GM18519 (cell line): Measurements from ENCODE around the gene DDX39A.
"Not testable (repeated sequence)": the region's sequence is repeated elsewhere in the genome, so short reads cannot be mapped to it uniquely, and the experiment has no call there.

Source experiments
- ATAC-seq: cut with Tn5 transposase; IDR thresholded peaks from one replicate; pipeline ENCODE4 v1.9.1; 2021; ENCODE audit warnings: mild to moderate bottlenecking, moderate library complexity; ENCODE audit not compliant: unreplicated experiment, low FRiP score

The DDX39A gene

DNA sequence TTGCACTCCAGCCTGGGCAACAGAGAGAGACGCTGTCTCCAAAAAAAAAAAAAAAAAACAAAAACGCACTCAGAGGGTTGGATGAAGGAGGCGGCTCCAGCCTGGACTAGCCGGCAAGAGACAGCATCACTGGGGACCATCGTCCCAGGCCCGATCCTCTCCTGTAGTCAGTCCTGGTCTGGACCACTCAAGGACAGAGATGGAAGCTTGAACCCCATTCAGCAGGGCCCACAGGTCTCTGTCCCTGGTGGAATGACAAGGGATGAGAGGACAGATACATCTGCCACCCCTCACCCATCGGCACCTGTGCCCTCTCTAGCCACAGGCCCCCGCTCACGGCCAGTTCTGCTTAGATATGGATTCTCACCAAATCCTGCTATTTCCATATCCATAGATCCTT, 23.9 kb downstream of the DDX39A start:
- no peak for ATAC-seq

DNA sequence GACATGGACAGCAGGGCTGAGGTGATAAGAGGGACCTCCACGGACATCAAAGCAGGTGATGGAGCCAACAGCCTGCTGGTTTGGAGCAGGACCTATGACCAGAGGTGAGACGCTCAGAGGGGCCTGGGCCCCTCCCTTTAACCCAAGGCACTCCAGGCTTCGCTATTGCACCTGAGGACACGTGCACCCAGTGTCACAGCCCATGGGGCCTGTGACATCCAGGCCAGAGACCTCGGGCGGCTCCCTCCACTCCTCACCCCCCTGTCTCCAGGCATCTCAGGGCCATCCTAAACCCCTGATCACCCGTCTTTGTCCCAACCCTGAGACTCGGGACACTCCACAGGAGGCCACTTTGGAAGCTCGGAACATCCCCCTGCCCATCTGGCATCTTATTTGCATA, 25.0 kb downstream of the DDX39A start:
- no peak for ATAC-seq

DNA sequence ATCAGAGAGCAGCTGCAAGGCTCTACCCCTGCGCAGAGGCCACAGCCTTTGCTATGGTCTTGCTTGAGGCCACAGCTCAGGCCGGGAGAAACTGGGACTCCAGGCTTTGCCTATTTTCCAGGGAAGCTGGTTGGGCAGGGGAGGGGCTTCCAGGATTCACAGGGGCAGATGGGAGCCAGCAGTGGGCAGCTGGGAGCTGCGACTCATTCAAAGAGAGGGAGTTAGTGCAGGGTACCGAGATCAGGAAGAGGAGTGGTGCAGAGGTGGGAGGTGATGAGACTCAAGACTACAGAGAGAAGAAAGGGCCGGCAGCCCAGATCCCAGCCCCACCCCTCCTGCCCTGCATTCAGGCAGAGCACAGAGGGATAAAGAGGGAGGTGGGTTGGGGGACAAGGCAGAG, 25.8 kb downstream of the DDX39A start:
- no peak for ATAC-seq

DNA sequence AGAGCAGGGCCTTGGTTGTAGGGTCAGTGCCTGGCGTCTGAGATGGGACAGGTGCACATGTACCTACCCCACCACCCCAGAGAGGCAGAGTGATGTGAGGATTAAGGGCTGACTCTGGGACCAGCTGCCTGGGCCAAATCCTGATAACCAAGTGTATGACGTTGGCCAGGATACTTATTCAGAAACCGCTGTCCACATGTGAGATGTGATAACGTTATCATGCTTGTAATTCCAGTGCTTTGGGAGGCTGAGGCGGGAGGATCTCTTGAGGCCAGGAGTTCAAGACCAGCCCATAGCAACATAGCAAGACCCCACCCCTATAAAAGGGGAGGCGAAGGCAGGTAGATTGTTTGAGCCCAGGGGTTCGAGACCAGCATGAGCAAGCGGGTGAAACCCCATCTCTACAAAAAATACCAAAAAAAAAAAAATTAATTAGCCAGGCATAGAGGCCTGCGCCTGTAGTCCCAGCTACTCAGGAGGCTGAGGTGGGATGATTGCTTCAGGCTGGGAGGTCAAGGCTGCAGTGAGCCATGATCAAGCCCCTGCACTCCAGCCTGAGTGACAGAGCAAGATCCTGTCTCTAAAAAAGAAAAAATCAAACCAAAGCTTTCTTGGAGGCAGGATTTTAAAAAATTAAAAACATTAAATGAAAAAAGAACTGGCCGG, 27.9 kb downstream of the DDX39A start:
- ATAC-seq: no peak

DNA sequence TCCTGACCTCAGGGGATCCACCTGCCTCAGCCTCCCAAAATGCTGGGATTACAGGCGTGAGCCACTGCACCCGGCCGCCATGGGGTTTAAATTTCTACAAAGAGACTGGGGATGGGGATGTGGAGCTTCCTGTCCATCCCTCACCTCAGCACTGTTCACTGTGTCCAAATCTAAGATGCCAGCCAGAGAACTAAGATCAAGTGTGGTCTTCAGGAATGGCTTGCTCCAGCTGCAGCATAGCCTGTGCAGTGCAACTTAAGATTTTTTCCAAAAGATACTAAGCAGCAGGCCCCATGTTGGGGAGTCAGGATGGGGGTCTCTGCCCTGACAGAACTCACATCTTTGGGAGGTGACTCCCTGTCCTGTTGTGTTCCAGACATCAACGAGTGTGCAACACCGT, 28.6 kb downstream of the DDX39A start:
- no peak for ATAC-seq

DNA sequence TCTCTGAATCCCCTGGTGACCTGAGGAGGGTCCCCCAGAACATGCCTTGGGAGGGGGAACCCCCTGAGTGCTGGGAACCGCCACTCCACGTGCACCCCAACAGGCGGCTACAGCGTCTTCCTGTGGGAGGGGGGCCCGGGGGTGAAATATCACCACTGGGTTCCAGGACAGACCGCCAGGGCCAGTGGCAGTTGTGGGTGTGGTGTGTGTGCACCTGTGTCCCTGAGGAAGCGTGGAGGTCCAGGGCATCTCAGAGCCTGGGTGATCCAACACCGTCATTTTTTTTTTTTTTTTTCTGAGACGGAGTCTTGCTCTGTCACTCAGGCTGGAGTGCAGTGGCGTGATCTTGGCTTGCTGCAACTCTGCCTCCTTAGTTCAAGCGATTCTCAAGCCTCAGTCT, 33.6 kb downstream of the DDX39A start:
- ATAC-seq: no peak

DNA sequence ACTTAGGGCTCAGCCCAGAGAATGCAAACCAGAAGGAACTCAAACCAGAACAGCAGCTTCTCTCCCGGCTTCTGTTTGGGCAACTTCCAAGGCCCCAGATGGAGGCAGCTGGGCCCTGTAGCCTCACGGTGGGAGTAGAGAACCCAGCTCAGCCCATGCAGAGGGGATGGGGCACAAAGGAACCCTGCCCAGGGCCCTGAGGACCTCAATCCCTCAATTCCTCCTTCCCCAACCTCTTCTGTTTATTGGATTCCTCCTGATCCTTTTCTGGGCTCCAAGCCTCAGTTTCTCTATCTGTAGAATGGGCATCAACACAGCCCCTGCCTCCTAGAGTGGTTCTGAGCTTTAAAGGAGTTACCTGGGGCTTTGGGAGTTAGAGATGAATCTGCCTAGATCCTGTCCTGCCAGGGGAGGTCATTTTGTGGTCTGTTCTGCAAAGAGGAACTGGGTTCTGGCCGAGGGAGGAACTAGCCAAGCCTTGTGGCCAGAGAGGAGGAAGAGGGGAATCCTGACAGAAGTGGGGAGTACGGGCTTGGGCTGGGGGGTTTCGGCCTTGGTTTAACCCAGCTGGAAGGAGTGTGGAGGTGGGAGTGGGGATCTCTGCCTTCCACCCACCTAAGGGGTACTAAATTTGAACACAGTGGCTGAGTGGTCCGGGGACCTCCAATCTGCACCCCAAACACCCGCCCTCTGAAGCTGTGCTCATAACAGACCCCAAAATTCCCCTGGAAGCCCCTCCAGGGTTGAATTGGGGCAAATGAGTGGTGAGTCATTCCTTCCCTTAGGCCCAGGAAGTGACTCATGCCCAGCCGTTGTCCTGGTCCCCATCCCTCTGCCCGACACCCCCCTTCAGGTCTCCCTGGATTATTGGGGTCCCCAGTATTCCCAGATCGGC, 35.2 kb downstream of the DDX39A start:
- no peak for ATAC-seq

DNA sequence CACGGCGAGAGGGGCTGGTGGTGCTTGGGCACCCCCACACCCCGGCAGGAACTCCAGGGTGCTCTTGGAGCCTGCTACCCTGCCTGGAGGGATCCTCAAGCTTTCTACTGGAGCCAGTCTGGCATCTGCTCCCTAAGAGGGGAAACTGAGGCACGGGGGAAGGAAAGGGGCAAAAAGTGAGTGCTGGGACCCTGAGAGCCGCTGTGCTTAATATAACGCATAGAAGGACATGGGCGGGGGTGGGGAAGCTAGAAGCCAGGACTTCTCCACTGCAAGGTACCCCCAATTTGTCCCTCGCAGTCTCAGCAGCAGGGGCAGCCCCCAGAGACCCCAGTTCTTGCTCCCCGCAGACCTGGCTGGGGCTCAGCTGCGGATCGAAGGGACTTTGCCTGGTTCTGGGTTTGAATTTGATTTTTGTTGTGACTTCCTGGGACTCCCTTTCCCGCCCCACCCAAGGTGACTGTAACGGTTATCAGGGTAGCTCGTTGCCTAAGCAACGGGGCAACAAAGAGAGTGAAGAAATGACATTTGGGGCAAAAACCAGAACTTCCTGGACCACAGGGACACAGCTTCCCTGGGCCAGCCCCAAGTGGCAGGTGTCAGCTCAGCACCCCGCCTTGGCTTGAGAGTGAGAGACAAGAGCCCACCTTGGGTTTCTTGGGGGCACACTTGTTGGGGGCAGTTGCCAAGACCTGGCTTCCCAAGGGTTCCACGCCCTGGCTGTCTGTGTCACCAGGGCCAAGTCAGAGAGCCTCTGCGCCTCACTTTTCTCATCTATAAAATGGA, 37.3 kb downstream of the DDX39A start:
- ATAC-seq: no peak

DNA sequence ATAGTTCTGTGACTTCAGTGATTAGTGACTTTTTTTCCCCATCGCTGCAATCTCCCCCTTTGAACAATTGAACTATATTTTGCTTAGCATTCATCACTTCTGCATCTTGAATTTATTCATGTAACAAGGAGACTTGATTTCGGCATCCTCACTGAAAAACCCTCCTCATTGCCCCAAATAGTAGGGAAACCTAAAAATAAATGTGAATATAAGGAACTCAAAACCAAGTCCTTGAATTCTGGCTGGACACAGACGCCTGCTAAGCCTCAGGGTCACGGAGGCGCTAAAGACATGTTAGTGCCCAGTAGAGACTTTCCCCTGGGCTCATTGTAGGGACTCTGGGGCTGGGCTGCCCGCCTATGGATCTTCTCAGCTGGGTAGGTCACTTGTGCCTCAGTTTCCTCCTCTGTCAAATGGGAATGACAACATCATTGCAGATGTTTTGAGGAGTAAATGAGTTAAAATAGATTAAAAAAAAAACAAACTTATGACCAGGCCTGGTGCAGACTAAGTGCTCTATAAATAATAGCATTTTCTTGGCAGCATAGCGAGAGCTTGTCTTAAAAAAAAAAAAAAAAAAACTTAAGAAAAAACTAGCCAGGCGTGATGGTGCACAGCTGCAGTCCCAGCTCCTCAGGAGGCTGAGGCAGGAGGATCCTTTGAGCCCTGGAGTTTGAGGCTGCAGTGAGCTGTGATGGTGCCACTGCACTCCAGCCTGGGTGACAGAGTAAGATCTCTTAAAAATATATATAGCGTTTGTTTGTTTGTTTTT, 39.7 kb downstream of the DDX39A start:
- ATAC-seq: no peak

DNA sequence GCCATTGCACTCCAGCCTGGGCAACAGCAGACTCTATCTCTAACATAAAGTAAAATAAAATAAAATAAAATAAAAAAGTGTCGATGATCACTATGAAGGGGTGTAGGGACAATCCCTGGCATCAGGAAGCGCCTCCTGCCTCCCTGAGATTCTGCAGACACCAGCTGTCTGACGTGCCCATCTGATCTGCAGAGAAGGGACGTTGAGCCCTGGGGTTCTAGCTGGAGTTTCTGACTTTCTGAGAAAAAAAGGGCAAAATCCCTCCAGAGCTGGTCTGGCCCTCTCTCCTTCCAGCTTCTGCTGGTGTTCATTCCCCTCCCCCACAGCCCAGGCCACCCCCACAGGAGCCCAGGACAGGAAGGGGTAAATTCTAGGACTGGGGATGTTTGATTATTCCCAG, 40.3 kb downstream of the DDX39A start:
- no peak for ATAC-seq

DNA sequence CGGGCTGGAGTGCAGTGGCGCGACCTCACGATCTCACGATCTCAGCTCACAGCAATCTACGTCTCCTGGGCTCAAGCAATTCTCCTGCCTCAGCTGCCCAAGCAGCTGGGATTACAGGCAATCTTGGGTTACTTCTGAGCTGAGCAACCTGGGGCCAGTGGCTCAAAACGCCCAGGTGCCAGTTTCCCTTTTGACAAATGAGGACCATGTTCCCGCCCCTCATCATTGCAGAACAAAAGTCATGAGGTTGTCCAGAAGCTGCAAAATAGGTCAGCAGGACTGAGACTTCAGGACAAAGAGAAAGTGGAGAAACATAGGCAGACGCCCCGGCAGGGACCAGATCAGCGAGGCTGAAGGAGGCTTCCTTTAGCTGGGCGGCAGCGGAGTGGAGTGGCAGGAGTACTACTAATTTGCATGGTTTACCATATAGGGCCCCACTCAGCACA, 41.2 kb downstream of the DDX39A start:
- ATAC-seq: no peak

DNA sequence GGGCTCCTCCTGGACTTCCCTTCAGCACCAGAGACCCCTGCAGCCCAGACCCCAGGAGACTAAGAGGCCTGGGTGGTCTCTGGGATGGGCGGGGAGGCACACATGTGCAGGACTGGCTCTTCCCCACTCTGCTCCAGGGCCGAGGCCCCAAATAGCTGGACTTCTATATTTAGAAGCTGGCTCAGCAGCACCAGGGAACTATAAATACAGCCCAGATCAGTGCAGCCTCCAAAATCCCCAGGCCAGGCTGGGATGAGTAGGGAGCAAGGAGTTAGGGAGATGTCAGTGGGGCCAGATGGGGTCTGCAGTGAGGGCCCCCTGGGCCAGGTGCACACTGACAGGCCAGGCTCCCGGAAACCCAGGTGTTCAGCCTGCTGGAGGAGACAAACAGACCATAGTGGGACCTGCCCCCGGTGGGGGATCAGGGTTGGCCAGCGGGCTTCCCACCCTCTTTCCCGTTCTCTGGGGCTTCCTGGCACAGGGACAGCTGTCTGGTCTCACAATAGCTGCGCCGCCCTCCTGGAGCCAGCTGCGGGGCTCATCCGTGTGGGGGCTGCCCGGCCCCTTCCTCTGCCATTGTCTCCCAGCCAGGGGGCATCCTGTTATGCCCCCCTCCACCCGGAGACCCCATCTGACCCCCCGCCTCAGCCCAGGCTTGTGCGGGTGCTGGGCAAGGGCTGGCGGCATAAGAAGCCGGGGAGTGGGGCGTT, 43.4 kb downstream of the DDX39A start:
- no peak for ATAC-seq

DNA sequence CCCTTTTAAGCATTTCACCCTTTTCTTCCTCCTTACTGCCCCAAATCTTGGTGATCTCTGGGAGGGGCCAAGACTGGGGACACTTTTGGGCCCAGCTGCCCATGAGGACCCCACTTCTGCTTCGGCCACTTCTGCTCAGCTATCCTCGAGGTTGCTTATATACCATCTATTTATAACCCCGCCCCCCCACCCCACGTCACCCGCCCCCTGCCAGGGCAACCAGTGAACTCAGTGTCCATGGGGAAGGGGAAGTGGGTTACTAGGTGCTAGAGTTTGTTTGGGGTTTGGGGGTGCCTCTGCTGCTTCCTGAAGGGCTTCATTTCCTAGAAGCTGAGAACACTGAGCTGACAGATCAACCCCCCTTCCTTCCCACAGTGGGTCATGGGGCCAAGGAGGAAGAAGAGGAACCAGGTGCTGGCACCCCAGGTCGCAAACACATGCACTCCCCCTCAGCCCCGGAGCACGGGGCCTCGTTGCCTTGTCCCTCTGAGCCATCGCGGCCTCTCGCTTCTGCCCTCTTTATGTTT, 44.0 kb downstream of the DDX39A start:
- ATAC-seq: no peak

DNA sequence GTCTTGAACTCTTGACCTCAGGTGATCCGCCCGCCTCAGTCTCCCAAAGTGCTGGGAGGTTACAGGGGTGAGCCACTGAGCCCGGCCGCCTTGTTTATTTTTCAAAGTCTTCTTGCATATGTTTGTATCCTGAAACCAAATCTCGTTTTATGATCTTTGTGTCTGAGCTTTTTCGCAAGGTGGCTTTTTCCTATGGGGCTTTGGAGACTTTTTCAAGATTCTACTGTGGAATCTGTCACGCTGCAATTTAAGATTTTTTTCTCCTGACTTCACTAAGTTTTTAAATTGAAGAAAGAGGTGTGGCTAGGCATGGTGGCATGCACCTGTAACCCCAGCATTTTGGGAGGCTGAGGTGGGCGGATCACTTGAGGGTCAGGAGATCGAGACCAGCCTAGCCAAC, 44.8 kb downstream of the DDX39A start:
- ATAC-seq: not testable (repeated sequence)

DNA sequence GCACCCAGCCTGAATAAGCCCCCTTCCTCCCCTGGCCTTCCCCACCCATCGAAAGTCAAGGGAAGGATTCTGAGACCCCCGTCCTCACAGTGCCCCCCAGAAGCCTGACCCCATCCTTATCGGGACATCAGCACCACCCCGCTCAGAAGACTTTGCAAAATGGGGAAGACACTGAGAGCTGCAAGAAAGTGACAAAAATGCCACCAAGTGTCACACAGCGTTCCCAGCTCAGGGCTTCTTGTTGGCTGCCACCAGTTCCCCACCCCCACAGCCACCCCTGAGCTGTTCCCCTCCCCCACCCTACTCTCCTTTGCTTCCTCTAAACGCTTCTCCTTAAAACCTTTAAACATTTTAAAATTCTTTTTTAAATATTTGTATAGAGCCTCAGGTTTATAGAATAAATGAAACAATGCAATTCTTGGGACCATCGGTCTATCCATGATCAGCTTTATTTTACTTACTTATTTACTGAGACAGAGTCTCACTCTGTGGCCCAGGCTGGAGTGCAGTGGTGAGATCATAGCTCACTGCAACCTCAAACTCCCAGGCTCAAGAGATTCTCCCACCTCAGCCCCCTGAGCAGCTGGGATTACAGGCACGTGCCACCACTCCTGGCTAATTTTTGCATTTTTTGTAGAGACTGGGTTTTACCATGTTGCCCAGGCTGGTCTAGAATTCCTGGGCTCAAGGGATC, 46.6 kb downstream of the DDX39A start:
- not testable (repeated sequence) for ATAC-seq

DNA sequence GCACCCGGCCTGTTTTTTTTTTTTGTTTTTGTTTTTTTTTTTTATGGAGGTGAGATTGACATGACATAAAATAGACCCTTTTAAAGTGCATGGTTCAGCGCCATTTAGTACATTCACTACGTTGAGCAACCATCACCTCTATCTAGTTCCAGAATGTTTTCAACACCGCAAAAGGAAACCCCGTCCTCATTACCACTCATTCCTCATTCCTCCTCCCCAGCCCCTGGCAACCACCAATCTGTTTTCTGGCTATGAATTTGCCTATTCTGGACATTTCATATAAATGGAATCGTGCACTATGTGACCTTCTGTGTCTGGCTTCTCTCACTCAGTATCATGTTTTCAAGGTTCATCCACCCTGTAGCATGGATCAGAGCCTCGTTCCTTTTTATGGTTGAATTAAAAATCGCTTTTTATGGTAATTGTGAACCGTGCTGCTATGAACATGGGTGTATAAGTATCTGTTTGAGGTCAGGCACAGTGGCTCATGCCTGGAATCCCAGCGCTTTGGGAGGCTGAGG, 47.8 kb downstream of the DDX39A start:
- ATAC-seq: no peak

DNA sequence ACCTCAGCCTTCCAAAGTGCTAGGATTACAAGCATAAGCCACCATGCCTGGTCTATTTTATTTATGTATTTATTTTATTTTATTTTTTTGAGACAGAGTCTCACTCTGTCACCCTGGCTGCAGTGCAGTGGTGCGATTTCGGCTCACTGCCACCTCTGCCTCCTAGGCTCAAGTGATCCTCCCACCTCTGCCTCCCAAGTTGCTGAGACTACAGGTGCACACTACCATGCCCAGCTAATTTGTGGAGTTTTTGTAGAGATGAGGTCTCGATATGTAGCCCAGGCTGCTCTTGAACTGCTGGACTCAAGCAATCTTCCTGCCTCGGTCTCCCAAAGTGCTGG, 48.2 kb downstream of the DDX39A start:
- ATAC-seq: no peak

DNA sequence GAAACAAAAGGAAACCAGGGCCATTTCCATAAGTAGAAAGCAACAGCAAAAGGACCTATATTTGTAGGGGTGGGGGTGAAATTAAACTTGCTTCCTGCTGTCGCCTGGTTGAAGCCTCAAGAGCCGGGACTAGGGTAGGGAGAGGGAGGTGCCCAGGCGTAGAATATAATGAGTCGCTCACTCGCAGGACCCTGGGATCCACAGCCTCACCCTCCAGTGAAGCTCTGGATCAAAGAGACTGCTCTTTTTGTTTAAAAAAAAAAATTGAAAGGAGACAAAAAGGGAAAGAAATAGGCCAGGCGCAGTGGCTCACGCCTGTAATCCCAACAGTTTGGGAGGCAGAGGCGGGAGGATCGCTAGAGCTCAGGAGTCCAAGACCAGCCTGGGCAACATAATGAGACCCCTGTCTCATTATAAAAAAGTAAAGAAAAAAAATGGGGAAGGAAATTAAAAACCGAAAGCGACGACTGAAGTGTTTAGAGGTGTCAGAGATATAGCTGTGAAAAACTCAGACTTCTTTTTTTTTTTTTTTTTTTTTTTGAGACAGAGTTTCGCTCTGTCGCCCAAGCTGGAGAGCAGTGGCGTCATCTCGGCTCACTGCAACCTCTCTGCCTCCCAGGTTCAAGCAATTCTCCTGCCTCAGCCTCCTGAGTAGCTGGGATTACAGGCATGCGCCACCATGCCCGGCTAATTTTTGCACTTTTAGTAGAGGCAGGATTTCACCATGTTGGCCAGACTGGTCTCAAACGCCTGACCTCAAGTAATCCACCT, 48.8 kb downstream of the DDX39A start:
- ATAC-seq: no peak
